GM23248 (cell line): ENCODE measurements around the gene TMCC1.

Experiments
- EZH2 ChIP-seq: fragments of 200-600 bp; sonication (generic); IDR thresholded peaks from 2 replicates; pipeline ENCODE4 v1.6.1; 2018; ENCODE audit warnings: antibody characterized with exemption, mild to moderate bottlenecking; ENCODE audit not compliant: insufficient read depth, poor library complexity, severe bottlenecking
- EZH2phosphoT487 ChIP-seq: fragments of 200-600 bp; sonication (generic); IDR thresholded peaks from 2 replicates; pipeline ENCODE4 v1.6.1; 2018; ENCODE audit warnings: antibody characterized with exemption, moderate library complexity, mild to moderate bottlenecking, low read depth; ENCODE audit not compliant: insufficient read depth

DNA sequence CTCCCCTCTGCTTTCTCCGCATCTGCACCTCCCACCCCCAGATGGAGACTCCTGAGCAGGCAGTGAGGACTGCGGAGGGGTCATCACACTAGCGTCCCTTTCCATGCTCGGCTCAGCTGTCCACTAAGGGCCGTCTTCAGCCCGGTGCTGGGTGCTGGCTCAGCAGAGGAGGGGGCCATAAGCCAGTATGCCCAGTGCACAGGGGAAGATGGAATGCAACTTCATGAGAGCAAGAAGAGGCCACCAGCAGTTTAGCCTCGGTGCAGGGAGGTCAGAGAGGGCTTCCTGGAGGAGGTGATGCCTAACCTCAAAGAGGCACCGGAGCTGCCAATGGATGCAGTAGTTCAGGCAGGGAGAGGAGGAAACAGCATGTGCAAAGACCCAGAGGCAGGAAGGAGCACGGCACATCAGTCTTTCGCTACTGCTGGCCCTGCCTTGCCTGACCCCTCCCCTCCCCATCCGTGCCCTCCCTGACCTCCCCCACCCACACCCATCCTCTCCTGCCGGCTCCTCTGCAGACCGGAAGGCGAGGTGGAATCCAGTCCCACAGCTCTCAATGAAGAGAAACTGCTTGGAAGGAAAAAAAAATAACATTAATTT lies 271.8 kb downstream of the TMCC1 start:
- TF ChIP-seq EZH2 (no peak), EZH2phosphoT487 (no peak)
